Activated CD8-positive, alpha-beta memory T cell treated with anti-CD3 and anti-CD28 coated beads, Interleukin-2, amount 50 U/mL, for 24 hours (primary cell): ENCODE results near the gene HOMER1.

Experiments used
- DNase-seq: peaks from one replicate; pipeline ENCODE4 v3.0.0-alpha.2; 2020; ENCODE audit errors: extremely low read depth

The HOMER1 gene

DNA sequence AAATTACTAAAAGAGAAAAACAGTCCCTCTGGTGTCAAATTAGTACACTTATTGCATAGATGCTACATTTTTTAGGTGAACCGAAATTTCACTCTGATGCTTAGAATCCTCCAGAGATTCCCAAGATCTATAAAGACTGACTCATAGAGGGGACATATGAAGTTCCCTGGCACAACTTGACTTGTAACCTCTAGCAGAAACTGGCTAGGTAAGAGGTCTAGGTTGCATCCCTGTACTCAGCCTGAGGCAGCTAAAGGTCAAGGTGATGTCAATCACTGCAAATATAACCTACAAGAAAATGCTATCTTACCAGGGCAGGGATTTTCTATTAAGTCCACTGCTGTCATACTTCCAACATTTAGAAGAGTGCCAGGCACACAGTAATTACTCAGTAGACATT, 24.2 kb downstream of the HOMER1 start:
- no peak for DNase-seq

- no peak for DNase-seq
These were observed 25.2 kb downstream of the HOMER1 start for GRCh38 chr5:79488775-79489174.

- no peak for DNase-seq
These were observed 25.9 kb downstream of the HOMER1 start for GRCh38 chr5:79488058-79488457.

- DNase-seq: no peak
These were observed 26.7 kb downstream of the HOMER1 start for GRCh38 chr5:79487251-79487650.

DNA sequence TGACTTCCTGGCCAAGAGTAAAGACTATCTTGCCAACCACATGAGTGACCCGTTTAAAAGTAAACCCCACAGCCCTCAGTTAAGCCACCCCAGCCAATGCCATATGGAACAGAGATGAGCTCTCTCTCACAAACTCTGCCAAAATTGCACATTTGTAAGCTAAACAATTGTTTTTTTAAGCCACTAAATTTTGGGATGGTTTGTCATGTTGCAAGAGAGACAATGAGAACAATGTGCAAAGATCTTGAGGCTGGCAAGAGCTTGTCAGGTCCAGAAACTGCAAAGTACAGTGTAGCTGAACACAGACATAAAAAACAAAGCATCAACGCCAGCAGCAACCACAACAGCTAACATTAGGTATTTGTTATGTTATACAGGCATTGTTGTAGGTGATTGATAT, 27.8 kb downstream of the HOMER1 start:
- no peak for DNase-seq

- no peak for DNase-seq
These were observed 29.2 kb downstream of the HOMER1 start for GRCh38 chr5:79484731-79485130.

GRCh38 chr5:79481574-79481973, 32.4 kb downstream of the HOMER1 start:
- DNase-seq: no peak

- no peak for DNase-seq
These were observed 32.9 kb downstream of the HOMER1 start for GRCh38 chr5:79480991-79481390.

DNA sequence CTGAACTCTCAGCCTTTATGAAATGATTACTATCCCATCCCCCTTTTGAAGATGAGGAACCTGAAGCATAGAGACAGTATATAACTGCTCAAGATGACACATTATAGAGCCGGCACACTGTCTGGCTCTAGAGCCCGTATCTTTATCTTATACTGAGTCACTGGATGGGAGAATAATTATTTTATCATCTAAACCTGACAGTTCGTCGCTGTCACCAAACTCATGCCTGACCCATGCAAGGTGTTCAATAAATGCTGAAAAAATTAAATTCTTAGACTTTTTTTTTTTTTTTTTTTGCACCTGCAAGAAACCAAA, 38.8 kb downstream of the HOMER1 start:
- no peak for DNase-seq

DNA sequence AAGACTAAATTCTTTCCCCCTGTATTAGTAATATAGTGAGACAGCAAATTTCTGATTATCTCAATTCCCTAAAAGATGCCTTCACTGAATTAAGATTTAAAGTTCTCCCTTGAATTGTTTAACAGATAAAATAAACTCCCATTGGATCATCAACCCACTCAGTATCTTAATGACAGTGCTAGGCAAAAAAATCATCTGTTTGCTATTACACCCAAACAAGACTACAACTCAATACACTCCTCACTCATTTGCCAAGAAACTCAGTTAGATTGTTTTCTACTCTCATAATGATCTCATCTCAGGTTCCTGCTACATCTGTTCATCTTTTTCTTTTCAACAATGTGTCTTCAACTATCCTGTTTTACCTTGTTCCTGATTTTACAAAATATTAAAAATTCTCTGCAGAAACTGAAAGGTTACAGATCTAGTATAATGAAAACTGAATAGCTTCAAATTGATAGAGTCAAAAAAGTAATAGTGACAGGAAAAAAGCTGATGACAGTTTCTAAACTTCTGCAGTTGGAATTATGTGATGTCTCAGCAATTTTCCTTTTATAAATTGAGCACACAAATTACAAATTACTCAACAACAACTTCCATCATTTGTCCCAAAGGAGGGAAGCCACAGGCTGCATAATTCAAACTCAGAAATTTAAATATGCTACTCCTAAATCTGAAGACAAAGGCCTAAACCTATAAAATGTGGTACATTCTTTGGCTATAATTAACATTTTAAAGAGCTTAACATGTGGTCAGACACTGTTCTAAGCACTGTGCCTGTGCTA, 39.4 kb downstream of the HOMER1 start:
- no peak for DNase-seq

GRCh38 chr5:79471556-79471955, 42.4 kb downstream of the HOMER1 start:
- DNase-seq: no peak

DNA sequence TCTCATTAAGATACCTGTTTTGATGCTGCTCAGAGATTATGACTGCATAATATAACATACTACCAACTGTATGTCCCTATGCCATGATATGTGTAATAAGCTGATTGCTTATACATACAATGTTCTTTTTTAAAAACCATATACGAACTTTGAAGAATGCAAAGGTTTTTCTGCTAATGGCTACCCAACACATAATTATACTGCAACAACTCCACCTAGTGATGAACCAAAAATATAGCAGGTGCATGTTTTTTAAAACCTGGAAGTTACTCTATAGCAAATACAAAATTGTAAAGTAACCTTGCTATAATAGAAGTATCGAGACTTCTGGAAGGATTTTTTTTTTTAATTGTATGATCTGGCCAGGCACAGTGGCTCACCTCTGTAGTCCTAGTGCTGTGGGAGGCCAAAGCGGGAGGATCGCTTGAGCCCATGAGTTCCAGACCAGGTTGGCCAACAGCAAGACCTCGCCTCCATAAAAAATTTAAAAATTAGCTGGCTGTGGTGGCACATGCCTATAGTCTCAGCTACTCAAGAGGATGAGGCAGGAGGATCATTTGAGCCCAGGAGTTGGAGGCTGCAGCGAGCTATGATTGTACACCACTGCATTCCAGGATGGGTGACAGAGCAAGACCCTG, 49.1 kb downstream of the HOMER1 start:
- DNase-seq: no peak

DNA sequence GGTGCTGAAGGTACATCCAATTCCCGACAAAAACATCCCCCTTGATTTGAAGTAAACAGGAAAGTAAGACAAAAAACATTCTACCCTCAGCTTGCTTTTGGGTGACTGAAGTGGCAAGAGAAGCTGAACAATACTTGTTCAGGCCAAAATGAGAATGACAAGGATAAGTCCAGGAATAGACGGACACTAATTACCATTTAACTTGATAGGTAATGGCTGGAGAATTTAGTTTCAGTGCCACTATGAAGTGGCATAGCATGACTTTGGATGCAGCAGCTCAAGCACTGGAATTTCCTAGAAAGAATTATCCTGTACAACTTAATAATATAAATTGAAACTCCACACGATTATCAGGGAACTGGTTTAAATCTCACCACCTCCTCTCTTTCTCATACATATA, 49.7 kb downstream of the HOMER1 start:
- no peak for DNase-seq

DNA sequence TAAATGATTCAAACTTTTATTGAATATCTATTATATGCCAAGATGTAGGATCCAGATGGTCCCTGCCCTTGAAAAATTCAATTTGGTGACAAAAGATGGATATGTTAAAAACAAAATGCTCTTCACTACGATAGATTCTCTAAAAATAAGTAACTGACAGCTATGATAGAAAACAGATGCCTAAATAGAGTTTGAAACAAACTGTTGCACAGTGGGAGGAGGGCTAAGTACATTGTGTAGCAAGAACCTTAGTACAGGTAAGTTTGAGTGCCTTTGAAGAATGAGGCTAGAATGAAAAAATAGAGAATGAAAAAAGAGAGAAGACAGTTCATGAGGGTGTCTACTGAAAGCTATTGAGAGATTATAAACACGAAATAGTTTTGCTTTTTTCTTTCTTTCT, 54.3 kb downstream of the HOMER1 start:
- DNase-seq: no peak

DNA sequence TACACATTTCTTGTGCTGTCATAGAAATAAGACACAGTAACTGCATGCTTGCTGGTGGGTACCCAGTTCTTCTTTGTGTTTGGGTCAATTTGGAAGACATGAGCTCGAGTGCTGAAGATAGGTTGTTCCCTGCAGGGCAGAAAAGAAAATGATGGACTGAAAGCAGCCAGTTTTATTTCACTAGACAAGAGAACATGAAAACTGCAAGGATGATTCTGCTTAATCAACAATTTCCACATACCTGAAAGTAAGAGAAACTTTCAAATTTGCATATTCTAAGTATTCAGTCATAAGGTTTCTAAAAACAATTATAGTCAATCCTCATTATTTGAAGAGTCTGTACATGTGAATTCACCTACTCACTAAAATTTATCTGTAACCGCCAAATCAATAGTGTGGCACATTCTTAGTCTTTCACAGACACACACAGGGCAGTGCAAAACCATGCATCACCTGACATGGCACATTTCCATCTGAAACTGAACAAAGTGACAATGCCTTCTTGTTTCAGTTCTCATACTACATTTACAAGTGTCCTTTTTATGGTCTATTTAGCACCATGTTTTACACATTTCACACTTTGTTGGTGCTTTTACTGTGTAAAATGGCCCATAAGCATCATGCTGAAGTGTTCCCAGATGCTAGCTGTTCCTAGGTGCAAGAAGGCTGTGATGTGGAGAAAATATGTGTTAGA, 56.9 kb downstream of the HOMER1 start:
- no peak for DNase-seq

DNA sequence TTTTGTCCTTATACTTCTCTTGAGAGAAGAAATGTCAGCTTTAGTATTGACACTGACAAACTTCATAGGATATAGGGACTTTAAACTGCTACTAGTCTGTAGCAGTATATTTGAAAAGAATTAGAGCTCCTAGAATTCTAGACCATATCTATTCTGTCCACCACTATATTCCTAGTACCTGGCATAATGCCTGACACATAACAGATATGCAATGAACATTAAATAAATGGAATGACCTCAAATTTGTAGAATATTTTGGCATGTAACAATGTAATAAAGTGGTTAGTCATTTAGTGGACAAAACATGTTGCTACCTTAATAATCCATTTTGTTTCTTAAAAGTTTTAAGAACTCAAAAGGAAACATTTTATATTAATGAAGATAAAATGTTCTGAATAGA, 57.5 kb downstream of the HOMER1 start:
- no peak for DNase-seq

GRCh38 chr5:79454043-79454442, 59.9 kb downstream of the HOMER1 start:
- DNase-seq: no peak

DNA sequence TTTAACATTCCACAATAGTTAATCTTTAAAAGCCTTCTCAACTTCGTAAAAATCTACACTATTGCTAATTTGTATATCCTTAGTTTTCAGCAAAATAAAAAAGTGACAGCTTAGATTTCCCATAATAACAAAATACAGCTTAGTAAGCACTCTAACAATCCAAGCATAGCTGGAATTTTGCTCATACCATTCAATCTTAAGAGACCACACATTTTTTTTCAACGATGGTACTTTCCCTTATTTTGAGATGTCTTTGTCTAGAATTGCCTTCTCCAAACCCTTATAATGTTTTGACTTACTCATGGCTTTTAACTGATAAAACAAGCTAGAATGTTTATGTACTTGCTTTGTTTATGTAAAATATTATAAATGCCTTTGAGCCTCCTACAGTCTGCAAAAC, 65.6 kb downstream of the HOMER1 start:
- DNase-seq: no peak

DNA sequence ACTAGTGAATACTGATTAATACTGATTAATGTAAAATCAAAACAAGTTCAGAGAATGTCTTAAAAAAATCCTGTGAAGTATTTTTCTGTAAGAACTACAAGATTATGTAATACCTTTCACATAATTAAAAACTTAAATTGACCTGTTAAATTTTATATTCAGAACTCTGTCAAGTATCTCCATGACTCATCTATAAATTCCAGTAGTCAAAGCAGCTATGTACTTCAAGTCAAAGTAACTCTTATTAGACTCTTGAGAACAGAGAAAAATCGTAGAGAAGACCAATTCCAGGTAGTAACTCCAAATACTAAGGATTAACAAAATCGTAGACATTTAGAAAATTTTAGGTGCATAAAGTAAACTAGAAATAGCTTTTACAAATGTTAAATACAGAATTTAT, 77.1 kb downstream of the HOMER1 start:
- no peak for DNase-seq

DNA sequence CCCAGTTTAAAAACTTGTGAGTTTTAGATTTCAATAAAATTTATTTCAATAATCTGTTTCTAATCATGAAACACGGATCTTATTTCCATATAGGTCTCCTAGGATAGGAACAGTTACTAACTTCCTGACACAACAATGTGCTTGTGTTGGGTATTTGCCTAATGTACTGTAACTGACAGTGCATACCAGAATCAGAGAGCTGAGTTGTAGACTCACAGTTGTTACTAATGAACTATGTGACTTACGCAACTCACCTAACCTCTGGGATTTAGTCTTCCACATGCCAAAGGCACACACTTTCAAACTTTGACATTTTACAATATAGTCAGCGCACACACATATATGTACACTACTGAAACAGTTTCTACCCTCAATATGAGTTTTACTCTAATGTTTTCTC, 77.7 kb downstream of the HOMER1 start:
- DNase-seq: no peak

DNA sequence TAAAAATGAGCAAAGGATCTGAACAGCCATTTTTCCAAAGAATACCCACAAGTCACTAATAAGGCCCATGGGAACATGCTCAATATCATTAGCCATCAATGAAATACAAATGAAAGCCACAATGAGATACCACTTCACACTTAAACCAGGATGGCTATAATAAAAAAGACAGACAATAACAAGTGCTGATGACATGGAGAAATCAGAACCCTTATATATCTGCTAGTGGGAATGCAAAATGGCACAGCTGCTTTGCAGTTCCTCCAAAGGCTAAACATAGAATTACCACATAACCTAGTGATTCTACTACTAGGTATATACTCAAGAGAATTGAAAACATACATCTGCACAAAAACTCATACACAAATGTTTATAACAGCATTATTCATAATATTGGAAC, 83.7 kb downstream of the HOMER1 start:
- no peak for DNase-seq

DNA sequence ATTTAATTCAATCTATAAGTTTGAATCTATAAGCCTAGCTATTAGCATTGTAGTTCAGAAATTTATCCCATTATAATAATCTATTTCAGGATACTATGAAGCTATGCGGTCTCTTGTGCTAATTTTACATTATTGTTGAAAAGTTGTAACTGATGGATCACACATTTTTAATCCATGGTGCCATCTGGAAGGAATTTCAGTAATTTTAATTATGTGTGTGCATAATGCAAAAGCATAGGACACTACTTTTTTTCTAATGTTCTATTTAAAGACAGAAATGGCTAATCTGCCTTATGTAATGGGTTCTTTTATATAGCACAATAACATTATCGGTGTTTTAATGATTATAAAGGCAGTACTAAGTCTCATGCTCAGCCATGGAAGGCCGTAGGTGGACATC, 90.6 kb downstream of the HOMER1 start:
- no peak for DNase-seq

GRCh38 chr5:79420248-79420647, 93.7 kb downstream of the HOMER1 start:
- no peak for DNase-seq
